K562 (cell line): ENCODE results near the gene ADTRP. TPM values are rescaled to one million over a fixed set of nuclear protein-coding genes. Genes with fewer than 3 reads are reported as not detected.

Experiments used
- ARID4B ChIP-seq: sonication (generic); formaldehyde crosslinking; IDR thresholded peaks from 2 replicates; pipeline ENCODE4 v1.8.0; 2022; ENCODE audit warnings: mild to moderate bottlenecking, missing genetic modification reagents
- CEBPB ChIP-seq: fragments of 450-650 bp; IDR thresholded peaks from 2 replicates; pipeline ENCODE4 v1.6.1; 2016; ENCODE audit warnings: missing genetic modification characterization, missing compliant biosample characterization
- ETV1 ChIP-seq: fragments of 450-650 bp; conservative IDR thresholded peaks from 2 replicates; pipeline ENCODE4 v1.6.1; 2016; ENCODE audit warnings: missing genetic modification characterization, control low read depth, low read depth, missing compliant biosample characterization
- ETV6 ChIP-seq, 3 experiments: fragments of 150-350 bp in 1 of 3; sonication (generic) in 1 of 3; formaldehyde crosslinking in 1 of 3; IDR thresholded peaks; 2 replicates each; pipeline versions ENCODE4 v1.6.1 to v1.8.0; 2014 to 2022; ENCODE audit warnings: borderline replicate concordance in 2 of 3, low read depth in 2 of 3, antibody characterized with exemption in 1 of 3, low read length in 1 of 3, mild to moderate bottlenecking in 1 of 3, missing genetic modification reagents in 1 of 3
- HDAC6 ChIP-seq: IDR thresholded peaks from 2 replicates; pipeline ENCODE4 v1.6.1; 2012; ENCODE audit warnings: low read depth, mild to moderate bottlenecking, control low read depth, inconsistent platforms, low read length, moderate library complexity
- IRF2 ChIP-seq: sonication (generic); formaldehyde crosslinking; IDR thresholded peaks from 2 replicates; pipeline ENCODE4 v1.8.1; 2022; ENCODE audit warnings: mild to moderate bottlenecking, missing genetic modification reagents
- MYC ChIP-seq, 2 experiments: fragments of 250-450 bp in 1 of 2; sonication (Bioruptor Pico) in 1 of 2; IDR thresholded peaks; 2 replicates each; pipeline versions ENCODE4 v1.5.1 to v1.6.1; 2012 to 2021; ENCODE audit warnings: low read depth in 2 of 2, borderline replicate concordance in 1 of 2, improper control_type of control experiment in 1 of 2, low read length in 1 of 2, mild to moderate bottlenecking in 1 of 2, moderate library complexity in 1 of 2
- NEUROD1 ChIP-seq: fragments of 150-350 bp; IDR thresholded peaks from 2 replicates; pipeline ENCODE4 v1.6.1; 2014; ENCODE audit warnings: borderline replicate concordance, low read length, low read depth; ENCODE audit not compliant: partially characterized antibody
- PKNOX1 ChIP-seq: fragments of 450-650 bp; IDR thresholded peaks from 2 replicates; pipeline ENCODE4 v1.6.1; 2016
- POLR2AphosphoS2 ChIP-seq: IDR thresholded peaks from 2 replicates; pipeline ENCODE4 v1.6.1; 2012; ENCODE audit warnings: low read length, improper control_type of control experiment
- SRSF1 ChIP-seq: fragments of 200-400 bp; formaldehyde crosslinking; IDR thresholded peaks from 2 replicates; pipeline ENCODE4 v1.6.1; 2017; ENCODE audit warnings: mild to moderate bottlenecking, low read depth, low read length, moderate library complexity
- ZNF184 ChIP-seq: sonication (generic); formaldehyde crosslinking; IDR thresholded peaks from 2 replicates; pipeline ENCODE4 v1.5.0; 2020; ENCODE audit warnings: missing genetic modification reagents
- ZNF584 ChIP-seq: fragments of 200-800 bp; sonication (Bioruptor generic); IDR thresholded peaks from 2 replicates; pipeline ENCODE4 v1.6.1; 2016; ENCODE audit warnings: low read depth, mild to moderate bottlenecking, missing genetic modification characterization, missing compliant biosample characterization
- polyA plus RNA-seq, 8 experiments: library from polyadenylated mRNA; depleted of rRNA in 4 of 8; stranded (reverse) in 5 of 8; unstranded in 3 of 8; fragments of >200 nt; fragmentation: Nextera tagmentation in 2 of 8; fragmentation: Illumina TruSeq in 1 of 8; extraction: Ambion mirVana in 2 of 8; extraction: Trizol in 1 of 8; gene quantifications; 2 replicates each; pipeline versions ENCODE4 v1.2.1 to v1.2.3, GENCODE V29; 2011 to 2014; ENCODE audit warnings: inconsistent platforms in 1 of 8, missing spikeins in 1 of 8
- total RNA-seq, 7 experiments: library from RNA; depleted of rRNA in 6 of 7; stranded (reverse); fragments of >200 nt in 6 of 7; fragmentation: Illumina TruSeq in 2 of 7; extraction: Trizol in 2 of 7; gene quantifications; 2 replicates each; pipeline versions ENCODE4 v1.2.1 to v1.2.3, GENCODE V29; 2011 to 2021; ENCODE audit warnings: low replicate concordance in 1 of 7

Gene ADTRP
- total and polyA plus RNA-seq, 9 of the 15 experiments (the other 6 are each of a cell fraction or from before 2014, with no cell fraction given): 7.4 to 24.0 (median 13.6) TPM

- TF ChIP-seq ARID4B (CRISPR knock-in tag): no peak
- TF ChIP-seq HDAC6: no peak
- peak; percentile 49; the same call in 1 of the 2 replicates for TF ChIP-seq CEBPB (tag)
- TF ChIP-seq ETV6 (IDR thresholded peaks at IDR 0.05; ENCODE audit: borderline replicate concordance in 1 of 2, low read depth in 2 of 2, low read length in 1 of 2): no peak
- 0 out of 2 replicates have a peak, but pooled peaks have one; percentile 27 for TF ChIP-seq ETV6 (CRISPR knock-in tag; IDR thresholded peaks at IDR 0.05; ENCODE audit: borderline replicate concordance)
- TF ChIP-seq POLR2AphosphoS2: no peak
- no peak for TF ChIP-seq NEUROD1
- TF ChIP-seq IRF2: no peak
- TF ChIP-seq ZNF184 (CRISPR knock-in tag): no peak
- TF ChIP-seq ETV1 (tag): no peak
- no peak for TF ChIP-seq ZNF584
- no peak for TF ChIP-seq SRSF1
- TF ChIP-seq PKNOX1: no peak
- no peak for TF ChIP-seq MYC (IDR thresholded peaks at IDR 0.05; ENCODE audit: low read depth, low read length)
- no peak for TF ChIP-seq MYC (CRISPR knock-in tag; IDR thresholded peaks at IDR 0.05; ENCODE audit: borderline replicate concordance, low read depth)
Measured at GRCh38 chr6:11783524-11784064, 5.0 kb upstream of the ADTRP start (continued).
